H1 (cell line): ENCODE results near the gene RHOH. TPM values are rescaled to one million over a fixed set of nuclear protein-coding genes. Genes with fewer than 3 reads are reported as not detected.

Experiments used
- CTCF ChIA-PET: fragments of 300-600 bp; sonication (Branson Sonifier 250); formaldehyde crosslinking; loops from one replicate; lab custom pipeline; 2021; ENCODE audit not compliant: partially characterized antibody; lab: Charles Lee
- POLR2A ChIA-PET: fragments of 300-600 bp; sonication (Branson Sonifier 250); formaldehyde crosslinking; loops from one replicate; lab custom pipeline; 2021; ENCODE audit warnings: inconsistent platforms; ENCODE audit not compliant: partially characterized antibody; lab: Charles Lee
- DNase-seq, 2 experiments: peaks; one replicate each; pipeline versions ENCODE4 v3.0.0 to v3.0.0-alpha.2; 2010 to 2022; ENCODE audit warnings: low spot score in 2 of 2, low read depth in 1 of 2, mixed read lengths in 1 of 2
- FAIRE-seq: peaks from 2 replicates; lab custom pipeline; 2011; peaks lifted over from hg19 to GRCh38; lab: Jason Lieb, UNC
- H2AFZ ChIP-seq: 2 replicates; pipeline ENCODE4 v1.8.1; 2012; ENCODE audit warnings: low read length, inconsistent platforms
- H2AK5ac ChIP-seq: 2 replicates; pipeline ENCODE4 v1.6.1; 2013; ENCODE audit warnings: low read depth, low read length
- H2BK120ac ChIP-seq: replicated peaks from 2 replicates; pipeline ENCODE3; 2013; ENCODE audit warnings: low read depth, low read length, inconsistent platforms
- H2BK12ac ChIP-seq: 2 replicates; pipeline ENCODE4 v1.6.1; 2013; ENCODE audit warnings: low read depth, low read length
- H2BK15ac ChIP-seq: 2 replicates; pipeline ENCODE4 v1.6.1; 2013; ENCODE audit warnings: low read length
- H2BK20ac ChIP-seq: 2 replicates; pipeline ENCODE4 v1.6.1; 2013; ENCODE audit warnings: low read length
- H2BK5ac ChIP-seq: 2 replicates; pipeline ENCODE4 v1.6.1; 2013; ENCODE audit warnings: low read depth, low read length
- H3K14ac ChIP-seq: 2 replicates; pipeline ENCODE4 v1.6.1; 2013; ENCODE audit warnings: inconsistent platforms; ENCODE audit not compliant: insufficient read length
- H3K18ac ChIP-seq: 2 replicates; pipeline ENCODE4 v1.6.1; 2013; ENCODE audit warnings: low read length; ENCODE audit errors: extremely low read depth
- H3K23ac ChIP-seq: 2 replicates; pipeline ENCODE4 v1.6.1; 2013; ENCODE audit warnings: inconsistent platforms; ENCODE audit not compliant: insufficient read length
- H3K23me2 ChIP-seq: 2 replicates; pipeline ENCODE4 v1.6.1; 2013; ENCODE audit warnings: low read depth, low read length
- H3K27ac ChIP-seq: 2 replicates; pipeline ENCODE4 v1.6.1; 2011; ENCODE audit warnings: low read depth, low read length, inconsistent platforms
- H3K27me3 ChIP-seq, 4 experiments: replicated peaks in 1 of 4; 1 replicate in 1 of 4; 2 replicates in 3 of 4; pipeline versions ENCODE4 v1.6.1 to v1.8.1; 2011 to 2013; ENCODE audit warnings: low read length in 3 of 4, mild to moderate bottlenecking in 3 of 4, inconsistent platforms in 2 of 4, mixed read lengths in 2 of 4, moderate library complexity in 1 of 4; ENCODE audit not compliant: control insufficient read depth in 3 of 4, insufficient read depth in 3 of 4; ENCODE audit errors: extremely low read depth in 1 of 4
- H3K36me3 ChIP-seq, 4 experiments: 2 replicates each; pipeline versions ENCODE4 v1.6.1 to v1.8.1; 2011 to 2013; ENCODE audit warnings: mild to moderate bottlenecking in 4 of 4, low read length in 3 of 4, moderate library complexity in 2 of 4, control low read depth in 1 of 4, inconsistent platforms in 1 of 4; ENCODE audit not compliant: insufficient read depth in 4 of 4, control insufficient read depth in 2 of 4
- H3K4ac ChIP-seq: replicated peaks from 2 replicates; pipeline ENCODE3; 2013; ENCODE audit warnings: low read length, low read depth, mixed read lengths, inconsistent platforms; ENCODE audit not compliant: insufficient read length
- H3K4me1 ChIP-seq, 4 experiments: replicated peaks in 1 of 4; 1 replicate in 1 of 4; 2 replicates in 3 of 4; pipeline versions ENCODE4 v1.6.1 to v1.8.1; 2011 to 2013; ENCODE audit warnings: low read length in 3 of 4, inconsistent platforms in 2 of 4, mixed read lengths in 1 of 4; ENCODE audit not compliant: insufficient read depth in 4 of 4, control insufficient read depth in 3 of 4
- H3K4me2 ChIP-seq, 2 experiments: 2 replicates each; pipeline versions ENCODE4 v1.6.1 to v1.8.1; 2011 to 2013; ENCODE audit warnings: low read depth in 2 of 2, low read length in 2 of 2, control low read depth in 1 of 2, inconsistent platforms in 1 of 2, mild to moderate bottlenecking in 1 of 2; ENCODE audit not compliant: insufficient read depth in 1 of 2
- H3K4me3 ChIP-seq, 4 experiments: fragments of 200-600, 300-600 bp in 1 of 4; sonication (generic), shearing (Covaris generic), sonication (Bioruptor Twin) in 1 of 4; 2 replicates each; pipeline versions ENCODE4 v1.5.1 to v1.8.1; 2011 to 2016; ENCODE audit warnings: low read length in 4 of 4, low read depth in 3 of 4, control low read depth in 2 of 4, inconsistent platforms in 2 of 4, mild to moderate bottlenecking in 2 of 4, mixed read lengths in 1 of 4, moderate library complexity in 1 of 4; ENCODE audit not compliant: insufficient read depth in 2 of 4; ENCODE audit errors: extremely low read depth in 1 of 4
- H3K56ac ChIP-seq: replicated peaks from 2 replicates; pipeline ENCODE3; 2013; ENCODE audit warnings: low read depth, mild to moderate bottlenecking, mixed read lengths, low read length, inconsistent platforms; ENCODE audit not compliant: insufficient read length
- H3K79me1 ChIP-seq: 2 replicates; pipeline ENCODE4 v1.6.1; 2013; ENCODE audit warnings: low read depth, low read length, control low read depth
- H3K79me2 ChIP-seq, 2 experiments: 2 replicates each; pipeline versions ENCODE4 v1.6.1 to v1.8.1; 2012 to 2013; ENCODE audit warnings: low read length in 2 of 2, mild to moderate bottlenecking in 2 of 2, inconsistent platforms in 1 of 2; ENCODE audit not compliant: insufficient read depth in 2 of 2, control insufficient read depth in 1 of 2
- H3K9ac ChIP-seq, 4 experiments: replicated peaks in 1 of 4; 1 replicate in 1 of 4; 2 replicates in 3 of 4; pipeline versions ENCODE4 v1.6.1 to v1.8.1; 2011 to 2013; ENCODE audit warnings: low read depth in 3 of 4, low read length in 3 of 4, control low read depth in 2 of 4, mild to moderate bottlenecking in 2 of 4, moderate library complexity in 2 of 4, inconsistent platforms in 1 of 4; ENCODE audit errors: extremely low read depth in 1 of 4
- H3K9me3 ChIP-seq, 2 experiments: 2 replicates each; pipeline versions ENCODE4 v1.6.1 to v1.8.1; 2012 to 2013; ENCODE audit warnings: mild to moderate bottlenecking in 2 of 2, moderate library complexity in 2 of 2, control low read depth in 1 of 2, inconsistent platforms in 1 of 2, low read depth in 1 of 2, low read length in 1 of 2, mixed read lengths in 1 of 2; ENCODE audit not compliant: insufficient read depth in 2 of 2
- H4K20me1 ChIP-seq, 2 experiments: replicated peaks in 1 of 2; 2 replicates each; pipeline versions ENCODE3 to v1.8.1; 2011 to 2013; ENCODE audit warnings: inconsistent platforms in 2 of 2, low read length in 2 of 2, mild to moderate bottlenecking in 1 of 2; ENCODE audit not compliant: insufficient read depth in 2 of 2, control insufficient read depth in 1 of 2
- H4K5ac ChIP-seq: 2 replicates; pipeline ENCODE4 v1.6.1; 2013; ENCODE audit warnings: low read length, low read depth, mixed read lengths, inconsistent platforms; ENCODE audit not compliant: insufficient read length
- H4K8ac ChIP-seq: 2 replicates; pipeline ENCODE4 v1.8.0; 2013; ENCODE audit warnings: mild to moderate bottlenecking, moderate library complexity, low read length, inconsistent platforms; ENCODE audit not compliant: insufficient read depth; ENCODE audit errors: extremely low read depth
- H4K91ac ChIP-seq: replicated peaks from 2 replicates; pipeline ENCODE3; 2013; ENCODE audit warnings: low read length, mixed read lengths, inconsistent platforms; ENCODE audit not compliant: insufficient read length
- ASH2L ChIP-seq: fragments of 200-600, 300-600 bp; sonication (generic); IDR thresholded peaks from one replicate; pipeline ENCODE4 v1.7.1; 2017; ENCODE audit warnings: low read length
- CEBPB ChIP-seq: IDR thresholded peaks from 2 replicates; pipeline ENCODE4 v1.6.1; 2012; ENCODE audit warnings: low read depth, low read length
- CHD2 ChIP-seq: IDR thresholded peaks from 2 replicates; pipeline ENCODE4 v1.6.1; 2012; ENCODE audit warnings: low read length, improper control_type of control experiment
- JUND ChIP-seq: IDR thresholded peaks from 2 replicates; pipeline ENCODE4 v1.6.1; 2011; ENCODE audit warnings: mild to moderate bottlenecking, improper control_type of control experiment, low read length
- KDM1A ChIP-seq: fragments of 200-600, 300-600 bp; sonication (generic); IDR thresholded peaks from 2 replicates; pipeline ENCODE4 v1.7.1; 2016; ENCODE audit warnings: mild to moderate bottlenecking, low read length, borderline replicate concordance
- KDM5A ChIP-seq: fragments of 200-600 bp; IDR thresholded peaks from 2 replicates; pipeline ENCODE4 v1.7.1; 2012; ENCODE audit warnings: mild to moderate bottlenecking, low read length, inconsistent platforms, mixed read lengths
- NANOG ChIP-seq: IDR thresholded peaks from 2 replicates; pipeline ENCODE4 v1.6.1; 2011; ENCODE audit warnings: low read length, low read depth, mild to moderate bottlenecking, inconsistent platforms; ENCODE audit not compliant: insufficient read depth, poor library complexity, severe bottlenecking
- POLR2A ChIP-seq, 2 experiments: IDR thresholded peaks; 1 replicate in 1 of 2; 2 replicates in 1 of 2; pipeline ENCODE4 v1.6.1; 2011; ENCODE audit warnings: low read depth in 2 of 2, low read length in 2 of 2, mild to moderate bottlenecking in 2 of 2; ENCODE audit errors: control extremely low read depth in 1 of 2
- POU5F1 ChIP-seq: IDR thresholded peaks from 2 replicates; pipeline ENCODE4 v1.6.1; 2011; ENCODE audit warnings: low read depth, mild to moderate bottlenecking, low read length, moderate library complexity
- RAD21 ChIP-seq, 2 experiments: IDR thresholded peaks in 1 of 2; conservative IDR thresholded peaks in 1 of 2; 2 replicates each; pipeline ENCODE4 v1.6.1; 2011; ENCODE audit warnings: low read depth in 2 of 2, low read length in 2 of 2, improper control_type of control experiment in 1 of 2, inconsistent platforms in 1 of 2, mild to moderate bottlenecking in 1 of 2, moderate library complexity in 1 of 2
- RFX5 ChIP-seq: IDR thresholded peaks from 2 replicates; pipeline ENCODE4 v1.6.1; 2011; ENCODE audit warnings: low read depth, low read length, improper control_type of control experiment, borderline replicate concordance
- SP1 ChIP-seq: IDR thresholded peaks from 2 replicates; pipeline ENCODE4 v1.6.1; 2011; ENCODE audit warnings: low read depth, low read length
- TBP ChIP-seq: IDR thresholded peaks from 2 replicates; pipeline ENCODE4 v1.6.1; 2011; ENCODE audit warnings: low read depth, low read length, improper control_type of control experiment
- WGBS, 2 experiments: shearing (Covaris generic) in 1 of 2; methylation state at CpG; one replicate each; pipeline versions ENCODE4 v1.1.6 to v1.1.7; 2013 to 2015; ENCODE audit warnings: low lambda C conversion rate in 2 of 2, mixed read lengths in 2 of 2, inconsistent platforms in 1 of 2, low coverage in 1 of 2, missing lambda C conversion rate in 1 of 2; ENCODE audit not compliant: insufficient replicate concordance in 2 of 2, insufficient coverage in 1 of 2, insufficient read length in 1 of 2; ENCODE audit errors: extremely low coverage in 1 of 2, missing lambda C conversion rate in 1 of 2; 5-methylcytosine and 5-hydroxymethylcytosine counted together
- polyA plus RNA-seq, 7 experiments: library from polyadenylated mRNA; depleted of rRNA in 3 of 7; stranded (reverse) in 5 of 7; unstranded in 2 of 7; fragments of >200 nt in 5 of 7; fragments of 200-250 nt in 2 of 7; gene quantifications; 1 replicate in 5 of 7; 2 replicates in 1 of 7; 4 replicates in 1 of 7; pipeline versions ENCODE4 v1.2.1 to v1.2.3, GENCODE V29; 2011 to 2013; ENCODE audit warnings: missing spikeins in 2 of 7, mixed read lengths in 2 of 7
- total RNA-seq: library from RNA; stranded (reverse); fragmentation: NEBNext Ultra II Directional; extraction: Animal tissue kit (Norgen Biotek cat#: 25700); gene quantifications from 2 replicates; pipeline ENCODE4 v1.2.1, GENCODE V29; 2021
- TF ChIP-seq, protein P1 (sequence below): IDR thresholded peaks from 2 replicates; pipeline ENCODE4 v1.6.1; 2011; ENCODE audit warnings: low read length, improper control_type of control experiment

Gene RHOH
- total and polyA plus RNA-seq, 2 of the 8 experiments (the other 6 are each of a cell fraction or from before 2014, with no cell fraction given), result 5.9 to 6.9 TPM

DNA sequence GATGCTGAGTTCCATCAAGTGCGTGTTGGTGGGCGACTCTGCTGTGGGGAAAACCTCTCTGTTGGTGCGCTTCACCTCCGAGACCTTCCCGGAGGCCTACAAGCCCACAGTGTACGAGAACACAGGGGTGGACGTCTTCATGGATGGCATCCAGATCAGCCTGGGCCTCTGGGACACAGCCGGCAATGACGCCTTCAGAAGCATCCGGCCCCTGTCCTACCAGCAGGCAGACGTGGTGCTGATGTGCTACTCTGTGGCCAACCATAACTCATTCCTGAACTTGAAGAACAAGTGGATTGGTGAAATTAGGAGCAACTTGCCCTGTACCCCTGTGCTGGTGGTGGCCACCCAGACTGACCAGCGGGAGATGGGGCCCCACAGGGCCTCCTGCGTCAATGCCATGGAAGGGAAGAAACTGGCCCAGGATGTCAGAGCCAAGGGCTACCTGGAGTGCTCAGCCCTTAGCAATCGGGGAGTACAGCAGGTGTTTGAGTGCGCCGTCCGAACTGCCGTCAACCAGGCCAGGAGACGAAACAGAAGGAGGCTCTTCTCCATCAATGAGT is 46.6 kb downstream of the RHOH start:
- H2BK120ac ChIP-seq, result no peak overlapping the region
- H3K27me3 ChIP-seq, result no peaks in the 10 kb centered on the region
- H2AFZ ChIP-seq, result no peak overlapping the region
- no peak overlapping the region for H2BK5ac ChIP-seq
- no peak overlapping the region for H3K56ac ChIP-seq
- H2BK12ac ChIP-seq, result no peak overlapping the region
- FAIRE-seq, result no peak
- no peak overlapping the region for H4K8ac ChIP-seq
- no peaks in the 10 kb centered on the region; a peak in 1 of 8 replicates for H3K36me3 ChIP-seq
- no peak overlapping the region for H3K23ac ChIP-seq
- H4K91ac ChIP-seq, result no peak overlapping the region
- 92% methylated on average over 19 of the region's 19 CpGs; no CpG with 5 or more reads in 1 of the 2 experiments for WGBS, 2 experiments
- H3K18ac ChIP-seq, result no peak overlapping the region
- POLR2A ChIA-PET, result no interaction called here
- no peak overlapping the region for H3K9ac ChIP-seq
- no peaks in the 10 kb centered on the region for H3K79me1 ChIP-seq
- no peaks in the 10 kb centered on the region; a peak in 2 of 7 replicates for H3K4me1 ChIP-seq
- no peak overlapping the region for H2BK15ac ChIP-seq
- no peak overlapping the region for H2BK20ac ChIP-seq
- no peak for DNase-seq
- no peaks in the 10 kb centered on the region for H3K79me2 ChIP-seq
- no peak overlapping the region for H4K5ac ChIP-seq
- H3K4me3 ChIP-seq, result no peak overlapping the region
- CTCF ChIA-PET, result interaction anchor here (0.6 to 2.7 kb wide), 3 partner anchors 14 to 1295 kb away, joined by 4 to 12 read pairs (median 5); partner anchors contain the start of gene LIMCH1
- no peak overlapping the region for H3K4ac ChIP-seq
- no peaks in the 10 kb centered on the region for H3K23me2 ChIP-seq
- no peaks in the 10 kb centered on the region for H4K20me1 ChIP-seq
- no peak overlapping the region for H3K27ac ChIP-seq
- no peak overlapping the region for H2AK5ac ChIP-seq
- no peak overlapping the region for H3K4me2 ChIP-seq
- no peaks in the 10 kb centered on the region for H3K9me3 ChIP-seq
- no peak overlapping the region for H3K14ac ChIP-seq
- TF ChIP-seq TBP, result no peak
- no peak for TF ChIP-seq POU5F1
- no peak for TF ChIP-seq RAD21 (IDR thresholded peaks at IDR 0.05 in 1 of 2, conservative IDR thresholded peaks at IDR 0.05 in 1 of 2; ENCODE audit: low read depth in 2 of 2, low read length in 2 of 2)
- TF ChIP-seq KDM1A, result no peak
- no peak for TF ChIP-seq NANOG
- no peak for TF ChIP-seq CEBPB
- TF ChIP-seq CHD2, result no peak
- no peak for TF ChIP-seq POLR2A (IDR thresholded peaks at IDR 0.05; ENCODE audit: control extremely low read depth in 1 of 2, low read depth in 2 of 2, low read length in 2 of 2)
- no peak for TF ChIP-seq RFX5
- no peak for TF ChIP-seq KDM5A
- TF ChIP-seq SP1, result no peak
- TF ChIP-seq ASH2L, result no peak
- TF ChIP-seq, protein P1, sequence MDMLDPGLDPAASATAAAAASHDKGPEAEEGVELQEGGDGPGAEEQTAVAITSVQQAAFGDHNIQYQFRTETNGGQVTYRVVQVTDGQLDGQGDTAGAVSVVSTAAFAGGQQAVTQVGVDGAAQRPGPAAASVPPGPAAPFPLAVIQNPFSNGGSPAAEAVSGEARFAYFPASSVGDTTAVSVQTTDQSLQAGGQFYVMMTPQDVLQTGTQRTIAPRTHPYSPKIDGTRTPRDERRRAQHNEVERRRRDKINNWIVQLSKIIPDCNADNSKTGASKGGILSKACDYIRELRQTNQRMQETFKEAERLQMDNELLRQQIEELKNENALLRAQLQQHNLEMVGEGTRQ, result no peak
- TF ChIP-seq JUND, result no peak
